ENCODE measurements around the gene IFRD2.
A peak's percentile ranks its signal among the peaks of the same experiment; 100 is the strongest.

- TF ChIP-seq CTCF (IDR thresholded peaks at IDR 0.05; ENCODE audit: poor library complexity) (no peak), EZH2 (IDR thresholded peaks at IDR 0.05; ENCODE audit: borderline replicate concordance) (peak; percentile 72), EZH2phosphoT487 (IDR thresholded peaks at IDR 0.05; ENCODE audit: low read depth, severe bottlenecking, unreplicated experiment) (no peak)
Observed at GRCh38 chr3:50340448-50341329, 48.5 kb upstream of the IFRD2 start, which contains the start of gene RASSF1.
